C4-2B (cell line): ENCODE measurements around the gene ITGA11.

Source experiments
- H3K27ac ChIP-seq: fragments of 450-650 bp; 2 replicates; pipeline ENCODE4 v1.5.1; 2017
- ZFX ChIP-seq: fragments of 450-650 bp; IDR thresholded peaks from 2 replicates; pipeline ENCODE4 v1.6.1; 2017
- TF ChIP-seq, protein P1 (sequence below): fragments of 450-650 bp; conservative IDR thresholded peaks from 2 replicates; pipeline ENCODE4 v1.5.1; 2017; ENCODE audit warnings: mild to moderate bottlenecking

The ITGA11 gene

DNA sequence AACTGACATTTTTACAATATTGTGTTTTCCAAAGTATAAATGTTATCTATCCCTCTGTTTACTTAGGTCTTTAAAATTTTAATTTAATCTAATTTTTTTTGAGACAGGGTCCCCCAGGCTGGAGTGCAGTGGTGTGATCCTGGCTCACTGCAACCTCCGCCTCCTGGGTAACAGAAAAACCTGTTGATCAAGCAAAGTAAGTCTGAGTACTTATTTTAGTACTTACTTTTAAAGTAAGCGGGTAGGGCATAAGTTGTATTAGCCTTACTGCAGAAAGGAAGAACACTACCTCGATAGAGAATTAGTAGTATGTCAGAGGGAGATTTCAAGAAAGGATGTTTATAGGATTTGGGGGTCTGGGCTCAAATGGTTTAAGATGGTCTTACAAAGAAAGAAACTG lies 166.3 kb downstream of the ITGA11 start:
- TF ChIP-seq, protein P1, sequence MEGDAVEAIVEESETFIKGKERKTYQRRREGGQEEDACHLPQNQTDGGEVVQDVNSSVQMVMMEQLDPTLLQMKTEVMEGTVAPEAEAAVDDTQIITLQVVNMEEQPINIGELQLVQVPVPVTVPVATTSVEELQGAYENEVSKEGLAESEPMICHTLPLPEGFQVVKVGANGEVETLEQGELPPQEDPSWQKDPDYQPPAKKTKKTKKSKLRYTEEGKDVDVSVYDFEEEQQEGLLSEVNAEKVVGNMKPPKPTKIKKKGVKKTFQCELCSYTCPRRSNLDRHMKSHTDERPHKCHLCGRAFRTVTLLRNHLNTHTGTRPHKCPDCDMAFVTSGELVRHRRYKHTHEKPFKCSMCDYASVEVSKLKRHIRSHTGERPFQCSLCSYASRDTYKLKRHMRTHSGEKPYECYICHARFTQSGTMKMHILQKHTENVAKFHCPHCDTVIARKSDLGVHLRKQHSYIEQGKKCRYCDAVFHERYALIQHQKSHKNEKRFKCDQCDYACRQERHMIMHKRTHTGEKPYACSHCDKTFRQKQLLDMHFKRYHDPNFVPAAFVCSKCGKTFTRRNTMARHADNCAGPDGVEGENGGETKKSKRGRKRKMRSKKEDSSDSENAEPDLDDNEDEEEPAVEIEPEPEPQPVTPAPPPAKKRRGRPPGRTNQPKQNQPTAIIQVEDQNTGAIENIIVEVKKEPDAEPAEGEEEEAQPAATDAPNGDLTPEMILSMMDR, result no peak
- TF ChIP-seq ZFX, result no peak
- H3K27ac ChIP-seq, result no peak overlapping the region

DNA sequence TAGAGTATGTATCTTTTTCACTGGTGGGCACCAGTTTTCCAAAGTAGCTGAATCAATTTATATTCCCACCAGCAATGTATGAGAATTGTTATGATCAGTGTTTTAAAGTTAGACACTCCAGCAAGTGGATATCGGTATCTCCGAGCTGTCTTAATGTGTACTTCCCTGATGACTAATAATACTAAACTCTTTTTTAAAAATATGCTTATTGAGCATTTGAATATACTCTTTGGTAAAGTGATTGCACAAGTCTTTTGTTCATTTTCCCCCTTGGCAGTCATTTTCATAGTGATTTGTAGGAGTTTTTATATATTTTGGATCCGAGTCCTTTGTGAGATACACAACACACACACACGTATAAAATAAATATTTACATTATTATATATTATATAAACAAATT lies 166.9 kb downstream of the ITGA11 start:
- no peak overlapping the region for H3K27ac ChIP-seq
- TF ChIP-seq ZFX, result no peak
- TF ChIP-seq, protein P1, result no peak

DNA sequence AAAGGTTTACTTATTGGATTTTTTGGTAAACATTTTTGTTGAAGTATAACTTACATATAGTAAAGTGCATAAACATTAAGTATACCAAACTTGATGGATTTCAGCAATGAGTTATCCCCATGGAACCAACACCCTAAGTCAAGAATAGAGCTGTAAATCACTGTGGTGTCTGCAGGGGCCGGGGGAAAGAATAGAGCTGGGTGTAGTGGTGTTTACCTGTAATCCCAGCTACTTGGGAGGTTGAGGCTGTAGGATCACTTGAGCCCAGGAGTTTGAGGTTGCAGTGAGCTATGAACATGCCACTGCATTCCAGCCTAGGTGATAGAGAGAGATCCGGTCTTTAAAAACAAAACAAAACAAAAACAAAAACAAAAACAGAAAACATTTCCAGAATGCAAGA lies 167.7 kb downstream of the ITGA11 start:
- no peak for TF ChIP-seq ZFX
- TF ChIP-seq, protein P1, result no peak
- no peak overlapping the region for H3K27ac ChIP-seq

DNA sequence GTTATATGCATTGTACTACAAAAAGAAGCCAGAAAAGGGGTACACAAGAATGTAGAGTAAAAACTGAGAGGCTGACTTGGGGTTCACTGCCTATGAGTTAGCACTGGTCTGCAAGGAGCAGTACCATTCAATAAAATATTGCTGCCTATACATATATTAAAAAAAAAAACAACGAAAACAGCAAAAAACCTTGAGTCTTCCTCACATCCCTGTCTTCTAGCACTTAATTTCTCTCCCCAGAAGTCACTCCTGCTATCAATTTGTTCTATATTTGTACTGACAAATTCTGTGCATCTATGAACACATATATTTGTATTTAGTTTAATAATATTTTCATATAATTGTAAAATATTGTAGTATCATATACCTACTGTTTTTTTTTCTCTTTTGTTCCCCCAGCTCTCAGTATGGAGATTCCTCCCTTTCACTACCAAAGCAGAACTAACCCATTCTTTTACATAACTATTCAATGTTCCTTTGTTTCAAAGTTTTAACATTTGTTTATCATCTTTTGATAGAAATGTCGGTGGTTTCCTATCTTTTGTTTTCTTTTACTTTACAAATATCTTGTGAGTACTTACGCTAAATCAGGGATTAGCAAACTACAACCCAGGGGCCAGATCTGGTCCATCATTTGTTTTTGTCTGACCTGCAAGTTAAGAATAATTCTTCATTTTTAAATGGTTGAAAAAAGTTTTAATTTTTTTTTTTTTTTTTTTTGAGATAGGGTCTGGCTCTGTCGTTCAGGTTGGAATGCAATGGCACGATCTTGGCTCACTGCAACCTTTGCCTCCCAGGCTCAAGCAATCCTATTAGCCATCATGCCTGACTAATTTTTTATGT lies 169.2 kb downstream of the ITGA11 start:
- H3K27ac ChIP-seq, result no peak overlapping the region
- TF ChIP-seq ZFX, result no peak
- TF ChIP-seq, protein P1, result no peak

DNA sequence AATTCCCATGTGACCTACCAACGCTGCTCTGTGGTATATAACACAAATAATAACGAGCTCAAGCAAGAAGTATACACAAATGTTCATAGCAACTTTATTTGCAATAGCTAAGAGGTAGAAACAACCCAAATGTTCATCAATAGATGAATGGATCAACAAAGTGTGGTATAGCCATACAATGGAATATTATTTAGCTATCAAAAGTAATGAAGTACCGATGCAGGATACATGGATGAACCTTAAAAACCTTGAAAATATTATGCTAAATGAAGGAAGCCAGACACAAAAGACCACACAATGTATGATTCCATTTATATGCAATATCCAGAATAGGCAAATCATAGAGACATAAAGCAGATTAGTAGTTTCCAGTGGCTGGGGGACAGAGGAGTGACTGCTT lies 170.0 kb downstream of the ITGA11 start:
- TF ChIP-seq ZFX, result no peak
- TF ChIP-seq, protein P1, result no peak
- H3K27ac ChIP-seq, result no peak overlapping the region

DNA sequence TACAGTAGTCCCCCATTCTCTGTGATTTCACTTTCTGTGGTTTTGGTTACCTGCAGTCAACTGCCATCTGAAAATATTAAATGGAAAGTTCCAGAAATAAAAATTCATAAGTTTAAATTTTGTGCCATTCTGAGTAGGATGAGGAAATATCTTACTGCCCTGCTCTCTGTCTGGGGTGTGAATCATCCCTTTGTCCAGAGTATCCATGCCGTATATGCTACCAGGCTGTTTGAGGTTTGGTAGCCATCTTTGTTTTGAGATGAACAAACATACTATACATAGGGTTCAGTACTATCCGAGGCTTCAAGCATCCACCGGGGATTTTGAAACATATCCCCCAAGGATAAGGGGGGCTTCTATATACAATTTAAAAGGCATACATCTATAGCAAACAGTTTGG lies 170.7 kb downstream of the ITGA11 start:
- no peak overlapping the region for H3K27ac ChIP-seq
- no peak for TF ChIP-seq ZFX

DNA sequence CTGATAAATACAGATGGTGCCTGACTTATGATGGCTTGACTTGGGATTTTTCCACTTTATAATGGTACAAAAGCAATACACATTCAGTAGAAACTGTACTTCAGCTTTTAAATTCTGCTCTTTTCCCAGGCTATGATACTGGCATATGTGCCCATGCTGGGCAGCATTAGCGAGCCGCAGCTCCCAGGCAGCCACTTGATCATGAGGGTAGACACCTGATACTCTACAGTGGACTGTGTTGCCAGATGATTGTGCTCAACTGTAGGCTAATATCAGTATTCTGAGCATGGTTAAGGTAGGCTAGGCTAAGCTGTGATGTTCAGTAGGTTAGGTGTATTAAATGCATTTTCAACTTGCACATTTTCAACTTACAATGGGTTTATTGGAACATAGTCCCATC lies 172.1 kb downstream of the ITGA11 start:
- no peak overlapping the region for H3K27ac ChIP-seq
- no peak for TF ChIP-seq ZFX
- TF ChIP-seq, protein P1, result no peak

DNA sequence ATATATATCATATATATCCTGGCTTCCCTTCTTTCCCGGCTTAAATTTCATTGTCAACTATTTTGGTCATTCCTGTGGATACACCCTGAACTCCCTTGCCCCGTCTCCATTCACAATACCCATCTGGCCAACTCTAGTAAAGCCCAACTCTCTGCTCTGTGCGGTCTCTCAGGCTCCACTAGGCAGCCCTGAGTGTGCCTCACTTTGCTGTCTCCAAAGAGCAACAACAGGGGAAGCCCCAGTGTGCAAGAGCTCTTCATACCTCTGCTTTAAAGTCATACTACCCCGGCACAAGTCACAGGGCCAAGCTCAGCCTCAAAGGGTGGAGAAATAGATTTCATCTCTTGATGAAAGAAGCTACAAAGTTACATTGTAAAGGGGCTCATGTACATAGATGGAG lies 173.3 kb downstream of the ITGA11 start:
- TF ChIP-seq ZFX, result no peak
- TF ChIP-seq, protein P1, result no peak
- no peak overlapping the region for H3K27ac ChIP-seq
